GM19099 (cell line): Measurements from ENCODE around the gene ESR1.

Experiments used
- POLR2A ChIP-seq: IDR thresholded peaks from 3 replicates; pipeline ENCODE4 v1.6.1; 2011; ENCODE audit warnings: low read depth; ENCODE audit not compliant: insufficient read length; ENCODE audit errors: extremely low read depth

ESR1 gene

GRCh38 chr6:151807513-151808370 lies at the start of gene ESR1:
Gene ESR1 (plus strand): TSS chr6:151807682. CDS start chr6:151807913, 231 bp downstream.
- TF ChIP-seq POLR2A: no peak

GRCh38 chr6:151760486-151760885 lies 47.0 kb upstream of the ESR1 start:
- no peak for TF ChIP-seq POLR2A

DNA sequence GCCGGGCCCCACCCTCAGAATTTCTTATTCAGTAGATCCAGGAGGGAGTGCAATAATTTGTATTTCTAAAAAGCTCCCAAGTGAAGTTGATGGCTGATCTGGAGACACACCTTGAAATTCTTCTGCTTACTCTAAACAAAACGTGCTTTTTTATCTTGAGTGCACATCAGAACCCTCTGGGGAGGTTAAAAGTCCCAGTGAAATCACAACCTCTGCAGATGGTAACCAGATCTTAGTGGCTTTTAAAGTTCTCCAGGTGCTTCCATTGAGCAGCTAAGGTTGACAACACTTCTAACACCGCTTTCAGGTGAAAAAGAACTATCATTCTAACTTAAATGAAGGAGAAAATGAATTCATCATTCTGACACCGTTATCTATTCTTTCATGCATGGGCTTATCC lies 45.6 kb upstream of the ESR1 start:
- TF ChIP-seq POLR2A: no peak

GRCh38 chr6:151762817-151763216 lies 44.7 kb upstream of the ESR1 start:
- no peak for TF ChIP-seq POLR2A

DNA sequence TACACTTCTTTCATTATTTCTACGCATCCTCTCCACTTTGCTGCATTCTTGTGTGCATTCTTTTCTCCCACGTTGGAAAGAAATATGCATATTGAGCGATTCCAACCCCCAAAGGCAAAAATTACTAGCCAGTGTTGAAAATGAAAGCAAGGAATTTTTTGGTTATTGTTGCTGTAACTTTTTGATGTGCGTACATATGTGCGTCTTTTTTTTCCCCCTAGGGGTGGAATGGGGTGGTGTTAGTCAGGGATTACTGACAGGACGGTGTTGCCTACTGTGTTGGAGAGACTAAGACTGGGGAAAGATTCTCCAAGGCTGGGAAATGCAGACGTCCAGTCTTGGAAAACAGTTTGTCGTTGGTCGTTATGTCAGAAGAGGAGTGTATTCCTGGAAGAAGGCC lies 44.2 kb upstream of the ESR1 start:
- no peak for TF ChIP-seq POLR2A

- TF ChIP-seq POLR2A: no peak
Measured at GRCh38 chr6:151763938-151764680, 43.4 kb upstream of the ESR1 start.

GRCh38 chr6:151765444-151765886 lies 42.0 kb upstream of the ESR1 start:
- no peak for TF ChIP-seq POLR2A

DNA sequence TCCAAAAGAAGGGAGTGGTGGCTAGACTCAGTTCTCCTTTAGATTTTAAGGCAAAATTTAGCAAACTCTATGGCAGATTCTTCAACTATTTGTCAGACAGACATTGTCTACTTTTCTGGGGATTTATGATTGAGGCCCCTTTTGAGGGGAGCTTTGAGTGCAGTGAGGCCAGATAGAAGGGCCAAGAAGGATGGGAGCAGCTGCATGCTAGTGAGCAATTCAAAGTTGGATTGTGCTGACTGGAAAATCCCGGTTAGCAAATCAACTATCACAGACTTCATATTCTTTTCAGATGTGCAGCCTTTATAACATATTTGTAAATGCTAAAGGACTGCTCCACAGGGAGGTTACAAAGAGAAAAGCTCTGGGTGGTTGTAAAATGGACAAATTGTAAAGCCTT lies 35.0 kb upstream of the ESR1 start:
- no peak for TF ChIP-seq POLR2A

- no peak for TF ChIP-seq POLR2A
Measured at GRCh38 chr6:151773382-151773781, 34.1 kb upstream of the ESR1 start.

DNA sequence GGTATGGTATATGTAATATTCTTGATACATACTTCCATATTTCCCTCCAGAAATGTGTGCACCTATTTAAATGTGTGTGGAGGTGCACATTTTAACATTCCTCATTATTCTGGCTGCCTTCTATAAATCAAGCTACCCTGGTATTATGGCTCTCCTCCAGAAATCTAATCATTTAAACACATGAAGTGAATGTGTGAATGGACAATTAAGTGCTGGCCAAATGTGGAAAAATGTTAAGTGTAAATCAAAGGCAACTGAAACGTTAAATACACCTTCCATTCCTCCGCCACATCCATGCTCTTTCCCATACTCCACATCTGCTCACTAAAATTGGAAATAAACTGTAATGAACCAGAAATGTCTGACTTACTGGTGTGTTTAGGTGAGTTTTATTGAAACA lies 24.9 kb upstream of the ESR1 start:
- TF ChIP-seq POLR2A: no peak

GRCh38 chr6:151783692-151784091 lies 23.8 kb upstream of the ESR1 start:
- no peak for TF ChIP-seq POLR2A

DNA sequence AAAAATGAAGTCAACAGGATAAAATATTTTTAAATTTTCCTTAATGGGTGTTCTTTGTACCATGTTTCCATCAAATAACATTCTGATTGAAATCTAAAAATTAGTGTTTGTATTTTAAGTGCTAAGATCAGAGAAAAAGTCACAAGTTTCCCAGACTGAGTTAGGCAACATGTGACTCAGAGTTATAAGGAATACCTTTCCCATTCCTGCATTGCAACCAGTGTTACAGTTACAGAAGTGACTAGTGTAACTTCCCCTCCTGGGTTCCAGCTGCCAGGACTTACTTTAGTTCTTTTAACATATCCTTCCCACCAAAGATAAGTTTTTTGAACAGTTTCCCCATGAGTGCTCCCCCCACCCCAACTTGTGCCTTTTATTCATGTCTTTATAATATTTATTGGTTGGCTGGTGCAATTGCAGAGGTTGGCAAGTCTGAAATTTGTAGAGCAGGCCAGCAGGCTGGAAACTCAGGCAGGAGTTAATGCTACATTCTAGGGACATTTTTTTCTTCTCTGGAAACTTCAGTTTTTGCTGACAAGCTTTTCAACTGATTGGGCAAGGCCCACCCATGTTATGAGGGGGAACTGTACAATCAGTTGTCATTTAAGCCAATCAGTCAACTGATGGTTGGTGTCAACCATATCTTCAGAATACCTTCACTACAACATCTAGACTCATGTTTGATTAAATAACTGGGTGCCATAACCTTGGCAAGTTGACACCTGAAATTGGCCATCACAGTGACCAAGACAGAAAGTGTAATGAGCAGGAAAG lies 22.9 kb upstream of the ESR1 start:
- no peak for TF ChIP-seq POLR2A

DNA sequence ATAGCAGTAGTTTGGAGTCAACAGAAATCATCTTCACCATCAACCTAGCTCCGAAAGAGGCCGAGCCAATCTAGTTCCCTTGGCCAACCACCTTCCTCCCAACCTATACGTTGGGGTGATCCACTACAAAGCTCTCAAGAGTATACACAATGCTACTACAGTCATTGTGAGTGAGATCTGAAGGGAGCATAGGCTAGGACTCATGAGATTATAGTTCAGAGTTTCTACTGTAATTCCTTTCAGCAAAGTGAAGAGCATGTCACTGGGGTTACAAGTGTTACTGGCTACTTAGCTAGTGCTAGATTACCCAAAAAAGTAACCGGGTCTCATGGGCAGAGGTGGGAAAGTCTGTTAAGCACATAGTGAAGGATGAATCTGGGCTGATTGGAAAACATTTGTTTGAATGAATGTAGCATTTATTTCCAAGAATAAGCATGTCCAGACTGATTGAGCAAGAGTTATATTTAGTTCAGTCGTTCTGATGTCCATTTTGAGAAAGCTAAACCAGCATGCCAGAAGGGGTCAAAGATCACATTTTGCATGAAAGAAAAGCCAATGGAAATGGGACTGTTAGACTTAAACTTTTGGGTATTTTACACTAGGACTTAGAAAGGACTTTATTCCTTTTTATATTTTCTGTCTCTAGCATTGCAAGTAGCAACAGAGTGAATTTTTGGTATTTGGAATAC lies 10.5 kb upstream of the ESR1 start:
- TF ChIP-seq POLR2A: no peak

GRCh38 chr6:151803743-151804142 lies 3.7 kb upstream of the ESR1 start:
- no peak for TF ChIP-seq POLR2A
